IPS-20b (cell line): ENCODE measurements around the gene BTG3.

Source experiments
- H3K27ac ChIP-seq: one replicate; pipeline ENCODE4 v1.5.1; 2013; ENCODE audit warnings: low read length
- H3K27me3 ChIP-seq: 2 replicates; pipeline ENCODE4 v1.6.1; 2013; ENCODE audit warnings: mild to moderate bottlenecking, low read length, inconsistent platforms; ENCODE audit not compliant: insufficient read depth
- H3K36me3 ChIP-seq: 2 replicates; pipeline ENCODE4 v1.6.1; 2013; ENCODE audit warnings: low read depth, mild to moderate bottlenecking, inconsistent platforms, low read length, moderate library complexity; ENCODE audit not compliant: insufficient read depth
- H3K4me1 ChIP-seq: 2 replicates; pipeline ENCODE4 v1.6.1; 2013; ENCODE audit warnings: mild to moderate bottlenecking, control low read depth, inconsistent platforms, low read length, moderate library complexity; ENCODE audit not compliant: insufficient read depth
- H3K4me3 ChIP-seq: 2 replicates; pipeline ENCODE4 v1.5.1; 2013; ENCODE audit warnings: mild to moderate bottlenecking, low read length, inconsistent platforms
- H3K9ac ChIP-seq: 2 replicates; pipeline ENCODE4 v1.6.1; 2013; ENCODE audit warnings: low read depth, mild to moderate bottlenecking, inconsistent platforms, low read length, moderate library complexity
- H3K9me3 ChIP-seq: 2 replicates; pipeline ENCODE4 v1.6.1; 2013; ENCODE audit warnings: mild to moderate bottlenecking, low read depth, low read length, inconsistent platforms; ENCODE audit not compliant: insufficient read depth

Gene BTG3

GRCh38 chr21:17554120-17554519, 58.6 kb downstream of the BTG3 start:
- Histone ChIP-seq H3K4me3 (no peak overlapping the region), H3K9ac (no peak overlapping the region), H3K9me3 (no peaks in the 10 kb centered on the region), H3K36me3 (peaks cover 98% of the 10 kb centered on the region), H3K4me1 (no peaks in the 10 kb centered on the region), H3K27ac (no peak overlapping the region), H3K27me3 (no peaks in the 10 kb centered on the region)

DNA sequence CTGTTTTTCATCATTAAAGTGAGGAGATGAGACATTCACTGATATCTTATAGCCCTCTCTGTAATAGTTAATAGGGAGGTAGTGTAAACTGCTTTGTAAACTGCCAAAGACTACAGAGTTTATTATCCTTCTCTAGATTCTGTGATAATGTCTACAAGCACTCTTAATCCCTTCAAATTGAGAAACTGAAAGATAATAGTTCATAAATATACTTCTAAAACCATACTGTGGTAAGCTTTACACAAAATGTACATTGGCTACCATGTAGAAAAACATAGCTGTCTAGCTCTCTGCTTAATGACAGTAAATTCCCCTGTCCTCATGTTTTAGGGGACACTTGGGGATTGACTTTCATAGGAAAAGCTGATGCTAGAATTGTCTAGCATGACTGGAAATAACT, 60.3 kb downstream of the BTG3 start:
- no peaks in the 10 kb centered on the region for H3K4me1 ChIP-seq
- H3K4me3 ChIP-seq = no peak overlapping the region
- no peaks in the 10 kb centered on the region for H3K27me3 ChIP-seq
- no peak overlapping the region for H3K27ac ChIP-seq
- no peaks in the 10 kb centered on the region for H3K9me3 ChIP-seq
- H3K36me3 ChIP-seq = peaks cover 96% of the 10 kb centered on the region
- no peak overlapping the region for H3K9ac ChIP-seq

- Histone ChIP-seq H3K4me3 (no peak overlapping the region), H3K36me3 (peaks cover 90% of the 10 kb centered on the region), H3K27ac (no peak overlapping the region)
Observed at GRCh38 chr21:17550671-17551308, 61.9 kb downstream of the BTG3 start.

DNA sequence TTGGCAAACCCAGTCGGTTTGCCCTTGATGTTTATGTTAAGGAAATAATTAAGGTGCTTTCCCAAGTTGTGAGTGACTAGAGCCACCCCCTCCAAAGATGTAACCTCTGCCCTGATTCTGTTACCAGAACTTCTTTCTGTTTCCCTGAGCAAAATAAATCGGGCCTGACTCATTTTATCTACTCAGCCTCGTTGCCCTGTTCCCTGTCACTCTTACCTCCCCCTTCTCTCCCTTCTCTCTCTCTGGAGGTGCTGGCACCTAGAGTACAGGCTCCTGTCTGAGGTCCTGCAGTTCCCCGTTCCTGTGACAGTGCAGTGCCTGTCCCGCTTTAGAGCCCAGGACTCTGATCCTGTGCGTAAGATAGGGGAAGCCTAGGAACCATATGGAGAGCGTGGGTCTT, 64.4 kb downstream of the BTG3 start:
- no peaks in the 10 kb centered on the region for H3K27me3 ChIP-seq
- H3K4me3 ChIP-seq = no peak overlapping the region
- peaks cover 66% of the 10 kb centered on the region for H3K36me3 ChIP-seq
- H3K27ac ChIP-seq = no peak overlapping the region
- H3K9me3 ChIP-seq = no peaks in the 10 kb centered on the region
- peaks cover 8% of the 10 kb centered on the region; the same call in 1 of the 2 replicates for H3K4me1 ChIP-seq
- no peak overlapping the region for H3K9ac ChIP-seq

More at GRCh38 chr21:17550671-17551308, 61.9 kb downstream of the BTG3 start:
- H3K27me3 ChIP-seq = no peaks in the 10 kb centered on the region
- no peaks in the 10 kb centered on the region for H3K9me3 ChIP-seq
- no peaks in the 10 kb centered on the region for H3K4me1 ChIP-seq
- H3K9ac ChIP-seq = no peak overlapping the region

GRCh38 chr21:17545007-17545406, 67.7 kb downstream of the BTG3 start:
- Histone ChIP-seq H3K27me3 (no peaks in the 10 kb centered on the region), H3K36me3 (peaks cover 35% of the 10 kb centered on the region), H3K4me3 (no peak overlapping the region), H3K4me1 (peaks cover 15% of the 10 kb centered on the region; the same call in 1 of the 2 replicates), H3K9ac (no peak overlapping the region), H3K27ac (no peak overlapping the region), H3K9me3 (no peaks in the 10 kb centered on the region)
